IMR-90 (cell line): ENCODE data around the gene MAFG. TPM values are rescaled to one million over a fixed set of nuclear protein-coding genes. Genes with fewer than 3 reads are reported as not detected.

Experiments used
- ATAC-seq: fragments of 200-7000 bp; cut with Tn5 transposase; 2 replicates; pipeline ENCODE4 v1.9.1; 2020; ENCODE audit warnings: low read depth, mild to moderate bottlenecking, moderate library complexity
- BruUV-seq: library from RNA; stranded (reverse); fragments of 400-500 nt; replicated peaks from 2 replicates; lab custom pipeline; 2021; lab: Mats Ljungman, UMichigan
- CTCF ChIA-PET: fragments of 300-600 bp; formaldehyde crosslinking; extraction: SDS; loops from one replicate; lab custom pipeline; 2021; ENCODE audit warnings: antibody characterized with exemption; lab: Yijun Ruan, JAX
- POLR2A ChIA-PET: fragments of 300-600 bp; sonication (Branson Sonifier 250); formaldehyde crosslinking; loops from one replicate; lab custom pipeline; 2022; ENCODE audit warnings: antibody characterized with exemption; ENCODE audit not compliant: unreplicated experiment; lab: Charles Lee
- DNase-seq: peaks from one replicate; pipeline ENCODE4 v3.0.0; 2013
- H2AFZ ChIP-seq: replicated peaks from 2 replicates; pipeline ENCODE3; 2013; ENCODE audit warnings: low read length, mild to moderate bottlenecking; ENCODE audit not compliant: poor library complexity
- H2AK5ac ChIP-seq: 2 replicates; pipeline ENCODE4 v1.6.1; 2013; ENCODE audit warnings: low read depth, low read length, inconsistent platforms
- H2AK9ac ChIP-seq: replicated peaks from 2 replicates; pipeline ENCODE3; 2013; ENCODE audit warnings: mild to moderate bottlenecking, low read depth, low read length, moderate library complexity; ENCODE audit not compliant: poor library complexity
- H2BK120ac ChIP-seq: 2 replicates; pipeline ENCODE4 v1.6.1; 2013; ENCODE audit warnings: low read depth, low read length, inconsistent platforms
- H2BK15ac ChIP-seq: 3 replicates; pipeline ENCODE4 v1.6.1; 2013; ENCODE audit warnings: low read depth, low read length, inconsistent platforms
- H2BK20ac ChIP-seq: 2 replicates; pipeline ENCODE4 v1.6.1; 2013; ENCODE audit warnings: low read depth, mild to moderate bottlenecking, inconsistent platforms, low read length, moderate library complexity
- H2BK5ac ChIP-seq: 2 replicates; pipeline ENCODE4 v1.6.1; 2013; ENCODE audit warnings: mild to moderate bottlenecking, low read depth, low read length, inconsistent platforms; ENCODE audit not compliant: poor library complexity, severe bottlenecking
- H3K14ac ChIP-seq: replicated peaks from 2 replicates; pipeline ENCODE4 v1.6.1; 2013; ENCODE audit warnings: low read depth, low read length, inconsistent platforms
- H3K18ac ChIP-seq: 2 replicates; pipeline ENCODE4 v1.6.1; 2013; ENCODE audit warnings: low read depth, low read length, control low read depth
- H3K23ac ChIP-seq: 2 replicates; pipeline ENCODE4 v1.6.1; 2013; ENCODE audit warnings: low read depth, low read length, inconsistent platforms
- H3K27ac ChIP-seq: 2 replicates; pipeline ENCODE4 v1.5.1; 2013; ENCODE audit warnings: mild to moderate bottlenecking, control low read depth, low read length; ENCODE audit not compliant: insufficient read depth
- H3K27me3 ChIP-seq: 2 replicates; pipeline ENCODE4 v1.6.1; 2013; ENCODE audit warnings: low read length; ENCODE audit not compliant: control insufficient read depth, insufficient read depth
- H3K36me3 ChIP-seq: 2 replicates; pipeline ENCODE4 v1.6.1; 2013; ENCODE audit warnings: low read length, mixed read lengths; ENCODE audit not compliant: control insufficient read depth, insufficient read depth
- H3K4ac ChIP-seq: 2 replicates; pipeline ENCODE4 v1.6.1; 2013; ENCODE audit warnings: low read depth, low read length, inconsistent platforms
- H3K4me1 ChIP-seq: 2 replicates; pipeline ENCODE4 v1.6.1; 2013; ENCODE audit warnings: low read length, mixed read lengths; ENCODE audit not compliant: control insufficient read depth, insufficient read depth
- H3K4me2 ChIP-seq: 2 replicates; pipeline ENCODE4 v1.6.1; 2013; ENCODE audit warnings: low read depth, mild to moderate bottlenecking, control low read depth, low read length, moderate library complexity
- H3K4me3 ChIP-seq: 2 replicates; pipeline ENCODE4 v1.5.1; 2013; ENCODE audit warnings: low read depth, mild to moderate bottlenecking, control low read depth, low read length, moderate library complexity; ENCODE audit not compliant: insufficient read depth
- H3K56ac ChIP-seq: 2 replicates; pipeline ENCODE4 v1.6.1; 2013; ENCODE audit warnings: low read length, inconsistent platforms; ENCODE audit not compliant: insufficient read depth; ENCODE audit errors: extremely low read depth
- H3K79me1 ChIP-seq, 2 experiments: 2 replicates each; pipeline ENCODE4 v1.6.1; 2013; ENCODE audit warnings: low read length in 2 of 2, inconsistent platforms in 1 of 2, low read depth in 1 of 2
- H3K9ac ChIP-seq: 2 replicates; pipeline ENCODE4 v1.6.1; 2013; ENCODE audit warnings: low read depth, low read length, control low read depth
- H3K9me1 ChIP-seq: 2 replicates; pipeline ENCODE4 v1.6.1; 2013; ENCODE audit warnings: low read length, inconsistent platforms; ENCODE audit not compliant: insufficient read depth
- H3K9me3 ChIP-seq: 2 replicates; pipeline ENCODE4 v1.6.1; 2013; ENCODE audit warnings: low read length; ENCODE audit not compliant: control insufficient read depth, insufficient read depth
- H4K20me1 ChIP-seq: 2 replicates; pipeline ENCODE4 v1.6.1; 2013; ENCODE audit warnings: low read length, inconsistent platforms; ENCODE audit not compliant: insufficient read depth
- H4K5ac ChIP-seq: 2 replicates; pipeline ENCODE4 v1.6.1; 2013; ENCODE audit warnings: mild to moderate bottlenecking, low read depth, low read length, control low read depth
- H4K8ac ChIP-seq, 2 experiments: 2 replicates each; pipeline ENCODE4 v1.6.1; 2013; ENCODE audit warnings: low read depth in 2 of 2, low read length in 2 of 2, control low read depth in 1 of 2, inconsistent platforms in 1 of 2
- H4K91ac ChIP-seq: 2 replicates; pipeline ENCODE4 v1.6.1; 2013; ENCODE audit warnings: low read depth, low read length, inconsistent platforms; ENCODE audit not compliant: insufficient read depth
- BHLHE40 ChIP-seq: fragments of 150-350 bp; IDR thresholded peaks from 2 replicates; pipeline ENCODE4 v1.6.1; 2016; ENCODE audit warnings: mild to moderate bottlenecking, low read depth, low read length
- CTCF ChIP-seq: conservative IDR thresholded peaks from 2 replicates; pipeline ENCODE4 v1.5.1; 2012; ENCODE audit warnings: mild to moderate bottlenecking, low read depth, low read length, improper control_type of control experiment
- FOS ChIP-seq: fragments of 150-350 bp; IDR thresholded peaks from 2 replicates; pipeline ENCODE4 v1.6.1; 2016; ENCODE audit warnings: low read depth, low read length
- MAZ ChIP-seq: IDR thresholded peaks from 2 replicates; pipeline ENCODE4 v1.6.1; 2012; ENCODE audit warnings: low read depth, mild to moderate bottlenecking, low read length, improper control_type of control experiment, moderate library complexity, borderline replicate concordance
- MXI1 ChIP-seq: IDR thresholded peaks from 2 replicates; pipeline ENCODE4 v1.6.1; 2012; ENCODE audit warnings: low read depth, mild to moderate bottlenecking, low read length, moderate library complexity, borderline replicate concordance
- POLR2A ChIP-seq: IDR thresholded peaks from 2 replicates; pipeline ENCODE4 v1.6.1; 2012; ENCODE audit warnings: mild to moderate bottlenecking, low read depth, low read length
- RAD21 ChIP-seq: IDR thresholded peaks from 2 replicates; pipeline ENCODE4 v1.6.1; 2012; ENCODE audit warnings: low read length, improper control_type of control experiment
- USF2 ChIP-seq: fragments of 150-350 bp; IDR thresholded peaks from 2 replicates; pipeline ENCODE4 v1.6.1; 2017; ENCODE audit warnings: mild to moderate bottlenecking, antibody characterized with exemption, low read length, low read depth
- WGBS, 2 experiments: methylation state at CpG; one replicate each; pipeline versions ENCODE4 v1.1.5 to v1.1.7; 2013; ENCODE audit warnings: missing lambda C conversion rate in 2 of 2; ENCODE audit not compliant: insufficient read length in 1 of 2; ENCODE audit errors: extremely low coverage in 2 of 2; 5-methylcytosine and 5-hydroxymethylcytosine counted together
- dilution Hi-C: fragments of 300-500 bp; cut with HindIII; formaldehyde crosslinking; loops from one replicate; pipeline ENCODE4 v1.14.3; 2018; ENCODE audit warnings: low sequenced_read_pairs; ENCODE audit not compliant: unreplicated experiment
- in situ Hi-C: fragments of 300-500 bp; cut with MboI; formaldehyde crosslinking; loops from 3 replicates; pipeline ENCODE4 v1.14.3; 2019; ENCODE audit warnings: low sequenced_read_pairs, inconsistent platforms, mixed read lengths
- intact Hi-C: fragments of 100-400 bp; cut with micrococcal nuclease; formaldehyde crosslinking; loops from 2 replicates; pipeline ENCODE4 v1.10.0; 2022
- polyA plus RNA-seq, 3 experiments: library from polyadenylated mRNA; depleted of rRNA; stranded (reverse); fragments of >200 nt; gene quantifications; 2 replicates each; pipeline ENCODE4 v1.2.3, GENCODE V29; 2012; ENCODE audit warnings: low replicate concordance in 1 of 3
- total RNA-seq: library from RNA; depleted of rRNA; stranded (reverse); fragments of >200 nt; gene quantifications from 2 replicates; pipeline ENCODE4 v1.2.3, GENCODE V29; 2012

Gene MAFG
- total and polyA plus RNA-seq, 2 of the 4 experiments (the other 2 are of a cell fraction): 6.1 to 15.4 TPM

- peaks cover 33% of the 10 kb centered on the region for H3K4me1 ChIP-seq
- peak; percentile 88; the same call in 1 of the 2 replicates for TF ChIP-seq MXI1
- TF ChIP-seq POLR2A: peak; percentile 4; the same call in 1 of the 2 replicates
- TF ChIP-seq BHLHE40: peak; percentile 98
- peak; percentile 90; the same call in 1 of the 2 replicates for TF ChIP-seq MAZ
- TF ChIP-seq CTCF: peak; percentile 30; the same call in 1 of the 2 replicates
- TF ChIP-seq FOS: no peak
- peak; percentile 80 for TF ChIP-seq USF2
- no peak for TF ChIP-seq RAD21
- peaks cover 5 to 58% of the 10 kb centered on the region in 2 experiments; a peak in 3 of 4 replicates for H3K79me1 ChIP-seq
- peak overlapping the region; percentile 100 for H2AK5ac ChIP-seq
- peak overlapping the region; percentile 100 for H2AK9ac ChIP-seq
- peaks cover 39% of the 10 kb centered on the region for H4K20me1 ChIP-seq
- H3K14ac ChIP-seq: peak overlapping the region; percentile 98
- no peaks in the 10 kb centered on the region for H3K9me3 ChIP-seq
- peak overlapping the region; percentile 99 for H3K4ac ChIP-seq
- 2% methylated on average over 49 of the region's 86 CpGs; no CpG with 5 or more reads in 1 of the 2 experiments for WGBS, 2 experiments
- H4K91ac ChIP-seq: peak overlapping the region; percentile 98
- ATAC-seq: peak; percentile 4
- H3K56ac ChIP-seq: peak overlapping the region; percentile 91
- peak overlapping the region; percentile 85 for H3K18ac ChIP-seq
- peak overlapping the region; percentile 99 for H2AFZ ChIP-seq
- H3K27ac ChIP-seq: peak overlapping the region; percentile 99
- no peak overlapping the region; the same call in 2 of the 3 replicates for H2BK15ac ChIP-seq
- H3K23ac ChIP-seq: peak overlapping the region; percentile 99
- H2BK20ac ChIP-seq: no peak overlapping the region
- no peaks in the 10 kb centered on the region for H3K27me3 ChIP-seq
- peak overlapping the region; percentile 99 for H2BK5ac ChIP-seq
- intact Hi-C loops (loop anchor here (2.0 kb wide), 1 partner anchor 151 kb away; the partner anchor contains the start of genes CENPX and LRRC45), dilution Hi-C loops (no loop called here), in situ Hi-C loops (no loop called here)
- no TSS peak for BruUV-seq
- DNase-seq: peak; percentile 83
- H3K9ac ChIP-seq: peak overlapping the region; percentile 97
- peaks cover 24% of the 10 kb centered on the region for H3K36me3 ChIP-seq
- peak overlapping the region; percentile 87 for H3K4me3 ChIP-seq
- ChIA-PET CTCF (interaction anchor here (0.5 kb wide), 1 partner anchor 78 kb away, joined by 3 read pairs; no protein-coding TSS in a partner anchor), POLR2A (interaction anchor here (0.5 to 0.6 kb wide), 2 partner anchors 225 to 241 kb away, joined by 3 to 4 read pairs; no protein-coding TSS in a partner anchor)
- H2BK120ac ChIP-seq: peak overlapping the region; percentile 68
- peak overlapping the region; percentile 88 for H3K4me2 ChIP-seq
- H4K8ac ChIP-seq: peak overlapping the region; percentile 98 to 99
- H3K9me1 ChIP-seq: peaks cover 8% of the 10 kb centered on the region; the same call in 1 of the 2 replicates
- peak overlapping the region; percentile 95 for H4K5ac ChIP-seq
These were observed 55.9 kb downstream of the MAFG start for GRCh38 chr17:81871387-81872230.
